ENCODE data around the gene PDXK. TPM values are rescaled to one million over a fixed set of nuclear protein-coding genes. Genes with fewer than 3 reads are reported as not detected.

Gene PDXK
- total and polyA plus RNA-seq, 2 of the 13 experiments (the other 11 are each of a cell fraction or from before 2014, with no cell fraction given), result 114 to 184 TPM

- TF ChIP-seq, protein P1, sequence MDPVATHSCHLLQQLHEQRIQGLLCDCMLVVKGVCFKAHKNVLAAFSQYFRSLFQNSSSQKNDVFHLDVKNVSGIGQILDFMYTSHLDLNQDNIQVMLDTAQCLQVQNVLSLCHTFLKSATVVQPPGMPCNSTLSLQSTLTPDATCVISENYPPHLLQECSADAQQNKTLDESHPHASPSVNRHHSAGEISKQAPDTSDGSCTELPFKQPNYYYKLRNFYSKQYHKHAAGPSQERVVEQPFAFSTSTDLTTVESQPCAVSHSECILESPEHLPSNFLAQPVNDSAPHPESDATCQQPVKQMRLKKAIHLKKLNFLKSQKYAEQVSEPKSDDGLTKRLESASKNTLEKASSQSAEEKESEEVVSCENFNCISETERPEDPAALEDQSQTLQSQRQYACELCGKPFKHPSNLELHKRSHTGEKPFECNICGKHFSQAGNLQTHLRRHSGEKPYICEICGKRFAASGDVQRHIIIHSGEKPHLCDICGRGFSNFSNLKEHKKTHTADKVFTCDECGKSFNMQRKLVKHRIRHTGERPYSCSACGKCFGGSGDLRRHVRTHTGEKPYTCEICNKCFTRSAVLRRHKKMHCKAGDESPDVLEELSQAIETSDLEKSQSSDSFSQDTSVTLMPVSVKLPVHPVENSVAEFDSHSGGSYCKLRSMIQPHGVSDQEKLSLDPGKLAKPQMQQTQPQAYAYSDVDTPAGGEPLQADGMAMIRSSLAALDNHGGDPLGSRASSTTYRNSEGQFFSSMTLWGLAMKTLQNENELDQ (CRISPR knock-in tag; IDR thresholded peaks at IDR 0.05; ENCODE audit: borderline replicate concordance), result no peak
- TF ChIP-seq FOXM1 (CRISPR knock-in tag; IDR thresholded peaks at IDR 0.05) (no peak), SMARCE1 (IDR thresholded peaks at IDR 0.05; ENCODE audit: borderline replicate concordance) (no peak), KDM2A (CRISPR knock-in tag; IDR thresholded peaks at IDR 0.05; ENCODE audit: borderline replicate concordance, low read depth) (peak; percentile 51; the same call in 1 of the 2 replicates), HNRNPH1 (optimal IDR thresholded peaks at IDR 0.05; ENCODE audit: low read depth, low read length) (no peak), ZNF780A (CRISPR knock-in tag; IDR thresholded peaks at IDR 0.05) (no peak), ZC3H13 (CRISPR knock-in tag; IDR thresholded peaks at IDR 0.05) (peak; percentile 88), ZNF34 (CRISPR knock-in tag; IDR thresholded peaks at IDR 0.05; ENCODE audit: borderline replicate concordance) (no peak), ZZZ3 (CRISPR knock-in tag; IDR thresholded peaks at IDR 0.05; ENCODE audit: borderline replicate concordance) (peak; percentile 27; the same call in 1 of the 2 replicates), ZFP36L2 (CRISPR knock-in tag; IDR thresholded peaks at IDR 0.05) (no peak), MYC (CRISPR knock-in tag; IDR thresholded peaks at IDR 0.05; ENCODE audit: borderline replicate concordance) (no peak), BCLAF1 (IDR thresholded peaks at IDR 0.05) (no peak), IRF9 (CRISPR knock-in tag; IDR thresholded peaks at IDR 0.05; ENCODE audit: borderline replicate concordance) (0 out of 2 replicates have a peak, but pooled peaks have one; percentile 36), GFI1 (CRISPR knock-in tag; IDR thresholded peaks at IDR 0.05; ENCODE audit: borderline replicate concordance) (no peak), KLF16 (CRISPR knock-in tag; IDR thresholded peaks at IDR 0.05) (no peak), ZNF205 (CRISPR knock-in tag; IDR thresholded peaks at IDR 0.05) (no peak), TEAD3 (CRISPR knock-in tag; optimal IDR thresholded peaks at IDR 0.05; ENCODE audit: borderline replicate concordance) (peak; percentile 9), NFKB2 (CRISPR knock-in tag; IDR thresholded peaks at IDR 0.05; ENCODE audit: borderline replicate concordance) (no peak), ZNF362 (CRISPR knock-in tag; IDR thresholded peaks at IDR 0.05; ENCODE audit: borderline replicate concordance) (no peak)
- TF ChIP-seq, protein P2, sequence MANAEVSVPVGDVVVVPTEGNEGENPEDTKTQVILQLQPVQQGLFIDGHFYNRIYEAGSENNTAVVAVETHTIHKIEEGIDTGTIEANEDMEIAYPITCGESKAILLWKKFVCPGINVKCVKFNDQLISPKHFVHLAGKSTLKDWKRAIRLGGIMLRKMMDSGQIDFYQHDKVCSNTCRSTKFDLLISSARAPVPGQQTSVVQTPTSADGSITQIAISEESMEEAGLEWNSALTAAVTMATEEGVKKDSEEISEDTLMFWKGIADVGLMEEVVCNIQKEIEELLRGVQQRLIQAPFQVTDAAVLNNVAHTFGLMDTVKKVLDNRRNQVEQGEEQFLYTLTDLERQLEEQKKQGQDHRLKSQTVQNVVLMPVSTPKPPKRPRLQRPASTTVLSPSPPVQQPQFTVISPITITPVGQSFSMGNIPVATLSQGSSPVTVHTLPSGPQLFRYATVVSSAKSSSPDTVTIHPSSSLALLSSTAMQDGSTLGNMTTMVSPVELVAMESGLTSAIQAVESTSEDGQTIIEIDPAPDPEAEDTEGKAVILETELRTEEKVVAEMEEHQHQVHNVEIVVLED (CRISPR knock-in tag; IDR thresholded peaks at IDR 0.05; ENCODE audit: borderline replicate concordance), result no peak
These were observed 48.0 kb downstream of the PDXK start (continued) for GRCh38 chr21:43766734-43767497.

All from HepG2 (cell line).